ENCODE measurements around the gene HELQ.

DNA sequence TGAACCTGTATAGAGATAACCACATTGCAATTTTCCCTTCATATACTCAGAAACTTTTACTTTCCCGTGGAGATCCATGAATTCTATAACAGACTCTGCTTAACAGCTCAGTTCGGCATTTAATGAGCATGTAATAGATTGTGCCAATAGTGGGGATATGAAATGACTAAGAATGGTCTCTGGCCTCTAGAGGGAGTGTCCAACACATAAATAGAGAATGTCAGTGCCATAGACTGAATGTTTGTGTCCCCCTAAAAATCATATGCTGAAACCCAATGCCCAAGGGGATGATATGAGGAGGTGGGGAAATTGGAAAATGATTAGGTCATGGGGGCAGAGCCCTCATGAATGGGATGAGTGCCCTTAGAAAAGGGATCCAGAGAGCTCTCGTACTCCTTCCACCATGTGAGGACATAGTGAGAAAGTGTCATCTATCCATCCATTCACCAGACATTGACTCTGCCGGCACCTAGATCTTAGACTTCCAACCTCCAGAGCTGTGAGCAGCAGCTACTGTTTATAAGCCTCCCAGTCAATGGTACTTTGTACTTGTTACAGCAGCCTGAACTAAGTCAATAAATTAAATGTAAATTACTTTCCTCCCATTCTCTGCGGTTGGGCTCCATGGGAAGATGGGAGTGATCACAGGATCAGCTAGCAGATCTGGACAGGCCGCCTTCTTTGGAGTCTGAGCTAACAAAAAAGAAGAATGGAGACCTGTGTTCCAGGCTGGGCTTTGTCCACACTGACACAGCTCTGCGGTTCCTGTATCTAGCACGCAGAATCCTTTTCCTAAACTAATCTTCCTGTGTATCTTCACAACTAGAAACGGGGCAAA is 92.9 kb downstream of the HELQ start:
- peak; percentile 28 for TF ChIP-seq CTCF (IDR thresholded peaks at IDR 0.05; ENCODE audit: low read depth, low read length, missing input control)
- TF ChIP-seq ZBTB33 (IDR thresholded peaks at IDR 0.05) = no peak
- TF ChIP-seq REST (IDR thresholded peaks at IDR 0.05) = no peak
- TF ChIP-seq SP1 (IDR thresholded peaks at IDR 0.05) = no peak
- TF ChIP-seq RAD21 (IDR thresholded peaks at IDR 0.05) = peak; percentile 49 to 76
- no peak for TF ChIP-seq JUND (IDR thresholded peaks at IDR 0.05)
- TF ChIP-seq YY1 (IDR thresholded peaks at IDR 0.05) = no peak
- TF ChIP-seq GABPA (IDR thresholded peaks at IDR 0.05 in 1 of 2, conservative IDR thresholded peaks at IDR 0.05 in 1 of 2) = no peak
- no peak for TF ChIP-seq ATF3 (IDR thresholded peaks at IDR 0.05)
- no peak for TF ChIP-seq TAF1 (conservative IDR thresholded peaks at IDR 0.05)
